AG10803 (cell line): Measurements from ENCODE around the gene RGS17.

ENCODE experiments used
- DNase-seq: peaks from one replicate; pipeline ENCODE4 v3.0.0; 2010; ENCODE audit warnings: low read depth
- H3K4me3 ChIP-seq: 2 replicates; pipeline ENCODE4 v1.5.1; 2011; ENCODE audit warnings: mild to moderate bottlenecking, low read length, control low read depth
- CTCF ChIP-seq: conservative IDR thresholded peaks from 2 replicates; pipeline ENCODE4 v1.5.1; 2011; ENCODE audit warnings: mild to moderate bottlenecking, low read length, control low read depth, inconsistent platforms

Gene RGS17

GRCh38 chr6:153044295-153044694 is 86.8 kb downstream of the RGS17 start:
- no peak overlapping the region for H3K4me3 ChIP-seq
- no peak for DNase-seq
- no peak for TF ChIP-seq CTCF

DNA sequence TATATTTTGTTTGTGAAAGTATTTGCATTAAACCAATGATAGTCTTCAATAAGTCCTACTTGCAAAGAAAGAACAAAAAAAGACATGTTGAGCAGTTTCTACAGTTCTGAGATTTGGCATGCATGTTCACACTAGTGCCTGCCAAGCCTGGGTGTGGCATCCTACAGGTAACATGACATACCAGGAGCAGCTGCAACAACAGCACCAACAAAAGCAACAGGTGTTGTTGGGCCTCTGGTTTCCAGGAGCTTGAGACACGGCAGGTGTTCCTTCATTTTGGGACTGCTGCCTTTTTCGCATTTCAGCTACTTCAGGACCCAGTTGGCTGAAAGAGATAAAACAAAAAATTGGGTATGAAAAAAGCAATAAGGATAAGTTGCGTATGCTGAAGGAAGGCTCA is 87.4 kb downstream of the RGS17 start:
- DNase-seq = no peak
- no peak overlapping the region for H3K4me3 ChIP-seq
- TF ChIP-seq CTCF = no peak

DNA sequence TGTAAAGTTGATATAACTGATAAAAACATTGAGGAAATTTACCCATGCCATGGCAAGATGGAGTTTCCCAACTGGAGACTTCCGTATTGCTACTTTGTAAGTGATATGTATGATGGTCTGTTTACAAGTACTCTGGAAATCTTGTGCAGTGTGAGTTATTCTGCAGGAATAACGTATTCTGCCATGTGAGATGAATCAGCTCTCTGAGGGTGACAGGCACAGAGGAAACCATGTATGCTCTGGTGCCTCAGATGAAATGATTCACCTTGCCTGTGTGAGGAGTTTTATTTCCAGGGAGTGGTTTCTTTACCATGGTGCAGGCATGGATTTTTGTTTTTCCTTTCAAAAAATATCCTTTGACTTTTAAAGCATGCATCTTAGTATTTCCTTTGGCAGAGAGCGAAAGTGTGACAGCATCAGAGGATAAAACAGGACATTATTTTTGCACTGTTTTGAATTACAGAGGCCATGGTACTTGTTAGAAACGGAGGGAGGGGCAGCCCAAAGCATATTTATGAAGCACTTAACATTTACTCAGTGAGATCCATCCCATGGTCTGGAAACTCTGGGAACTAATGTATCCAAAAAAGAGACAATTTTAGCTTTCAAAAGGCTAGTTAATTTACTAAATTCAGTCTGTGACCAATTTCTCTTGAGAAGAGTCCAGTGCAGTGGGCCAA is 92.6 kb downstream of the RGS17 start:
- TF ChIP-seq CTCF = no peak
- peak; percentile 25 for DNase-seq

DNA sequence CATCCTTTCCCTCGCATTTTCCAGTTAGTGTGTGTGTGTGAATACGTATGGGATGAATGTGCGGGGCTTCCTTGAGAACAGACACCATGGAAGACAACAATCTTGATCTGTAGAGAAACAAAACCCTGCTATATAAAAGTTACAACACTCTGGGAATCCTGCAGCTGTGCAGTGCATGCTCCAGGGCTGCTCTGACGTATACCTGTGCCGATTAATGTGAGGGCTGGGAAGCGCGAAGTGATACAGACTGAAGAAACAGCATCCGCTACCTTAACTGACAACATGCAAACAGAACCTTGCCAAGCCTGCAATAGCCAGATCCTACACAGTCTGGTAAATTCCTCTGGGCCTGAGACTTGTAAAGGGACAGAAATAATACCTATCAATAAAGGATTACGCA is 96.9 kb downstream of the RGS17 start:
- DNase-seq = no peak
- H3K4me3 ChIP-seq = no peak overlapping the region
- no peak for TF ChIP-seq CTCF

More for the DNA sequence above, 92.6 kb downstream of the RGS17 start:
- no peak overlapping the region for H3K4me3 ChIP-seq

DNA sequence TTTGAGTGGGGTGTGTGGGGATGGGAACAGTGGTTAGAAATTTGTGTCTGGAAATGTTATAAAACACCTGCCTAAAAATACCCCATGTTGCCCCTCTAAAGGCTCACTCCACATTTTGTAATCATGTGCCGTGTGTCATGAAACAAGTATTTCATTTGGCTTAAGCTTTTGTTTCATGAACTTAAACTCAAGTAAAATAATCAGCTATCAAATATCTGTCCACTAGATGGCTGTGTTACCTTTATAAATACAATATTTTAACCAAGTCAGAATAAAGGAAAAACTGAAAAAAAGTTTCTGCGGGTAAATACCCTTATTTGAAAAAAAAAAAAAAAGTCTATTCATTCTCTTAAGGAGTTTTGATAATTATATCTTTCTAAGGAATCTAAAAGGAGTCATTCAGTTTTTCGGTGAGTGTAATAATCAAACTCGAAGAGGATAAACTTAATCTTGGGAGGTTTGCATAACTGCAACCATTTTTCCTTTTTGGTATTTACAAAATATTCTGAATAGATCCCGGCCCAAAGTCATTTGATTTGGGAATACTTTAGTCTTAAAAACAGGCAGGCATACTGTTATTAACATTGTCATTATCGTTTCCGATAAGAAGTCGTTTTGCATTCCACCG is 98.7 kb downstream of the RGS17 start:
- DNase-seq = peak; percentile 75
- peak; percentile 59 for TF ChIP-seq CTCF

DNA sequence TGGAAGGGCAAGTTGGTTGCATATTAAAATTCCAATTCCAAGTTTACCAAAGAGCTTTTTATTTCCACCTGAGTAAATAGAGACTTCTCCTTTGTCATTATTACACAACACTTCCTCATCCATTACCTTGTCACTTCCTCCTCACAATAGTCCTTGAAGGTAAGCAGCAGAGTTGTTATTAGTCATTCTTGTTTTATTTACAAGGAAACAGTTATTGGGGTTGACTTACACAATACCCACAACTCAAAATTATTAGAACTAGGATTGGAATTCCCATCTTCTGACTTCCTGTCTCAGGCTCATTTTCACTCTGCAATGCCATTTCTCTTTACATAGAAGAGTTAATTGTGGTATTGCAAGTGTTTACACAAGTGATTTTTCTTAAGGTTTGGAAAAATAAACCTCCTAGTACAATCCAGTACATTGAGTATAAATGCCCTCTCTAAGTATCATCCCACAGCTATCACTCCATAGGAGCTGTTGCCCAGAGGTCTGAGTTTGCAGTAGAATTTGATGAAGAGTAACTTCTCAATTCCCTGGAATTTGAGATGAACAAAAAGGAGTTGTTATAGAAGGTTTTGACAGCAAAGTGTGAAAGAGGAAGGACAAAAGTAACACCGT is 99.6 kb downstream of the RGS17 start:
- DNase-seq = peak; percentile 17
- H3K4me3 ChIP-seq = no peak overlapping the region
- TF ChIP-seq CTCF = no peak

More for the DNA sequence above, 98.7 kb downstream of the RGS17 start:
- no peak overlapping the region for H3K4me3 ChIP-seq

- TF ChIP-seq CTCF = no peak
- no peak for DNase-seq
- no peak overlapping the region for H3K4me3 ChIP-seq
Measured at GRCh38 chr6:153028963-153029362, 102.1 kb downstream of the RGS17 start.
